ENCODE data around the gene C17orf75. TPM values are rescaled to one million over a fixed set of nuclear protein-coding genes. Genes with fewer than 3 reads are reported as not detected.

C17orf75 gene
- total and polyA plus RNA-seq, 10 of the 15 experiments (the other 5 are each of a cell fraction or from before 2014, with no cell fraction given): 21.7 to 53.0 (median 27.3) TPM

DNA sequence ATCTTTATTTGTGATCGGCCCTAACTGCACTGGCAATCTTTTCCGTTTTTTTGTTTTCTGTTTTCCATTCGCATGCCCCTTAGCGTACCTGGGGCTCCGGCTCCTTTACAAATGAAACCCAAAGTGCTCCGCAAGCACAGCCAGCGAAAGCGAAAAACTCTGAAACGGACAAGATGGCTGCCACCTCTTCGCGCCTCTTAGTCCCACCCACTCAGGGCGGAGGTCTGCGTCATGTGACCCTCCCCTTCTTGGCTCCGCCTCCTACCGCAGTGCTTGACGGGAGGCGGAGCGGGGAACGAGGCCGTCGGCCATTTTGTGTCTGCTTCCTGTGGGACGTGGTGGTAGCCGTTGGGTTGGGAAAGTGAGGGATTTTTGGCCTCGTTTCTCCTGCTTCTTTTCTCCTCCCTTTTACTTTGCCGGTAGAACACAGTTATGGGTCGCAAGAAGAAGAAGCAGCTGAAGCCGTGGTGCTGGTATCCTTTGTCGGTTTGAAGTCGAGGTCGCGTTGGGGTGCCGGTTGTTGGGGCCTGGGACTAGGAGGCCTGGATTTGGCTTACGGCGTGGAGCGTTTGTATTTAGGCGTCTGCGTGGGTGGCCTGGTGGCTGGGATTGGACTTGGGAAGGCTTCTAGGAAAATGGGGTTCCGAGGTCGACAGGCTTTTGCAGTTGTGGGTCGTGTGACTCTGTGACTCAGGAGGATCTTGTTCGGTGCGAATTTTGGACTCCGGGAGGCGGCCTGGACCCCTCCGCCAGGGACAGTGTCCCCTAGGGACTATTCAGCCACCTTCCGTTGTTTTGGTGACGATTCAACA lies 8.1 kb upstream of the C17orf75 start, which contains the start of gene ZNF207 (continued):
- no peak for TF ChIP-seq FOXM1 (IDR thresholded peaks at IDR 0.05; ENCODE audit: low read depth, low read length)
- TF ChIP-seq, protein P1, sequence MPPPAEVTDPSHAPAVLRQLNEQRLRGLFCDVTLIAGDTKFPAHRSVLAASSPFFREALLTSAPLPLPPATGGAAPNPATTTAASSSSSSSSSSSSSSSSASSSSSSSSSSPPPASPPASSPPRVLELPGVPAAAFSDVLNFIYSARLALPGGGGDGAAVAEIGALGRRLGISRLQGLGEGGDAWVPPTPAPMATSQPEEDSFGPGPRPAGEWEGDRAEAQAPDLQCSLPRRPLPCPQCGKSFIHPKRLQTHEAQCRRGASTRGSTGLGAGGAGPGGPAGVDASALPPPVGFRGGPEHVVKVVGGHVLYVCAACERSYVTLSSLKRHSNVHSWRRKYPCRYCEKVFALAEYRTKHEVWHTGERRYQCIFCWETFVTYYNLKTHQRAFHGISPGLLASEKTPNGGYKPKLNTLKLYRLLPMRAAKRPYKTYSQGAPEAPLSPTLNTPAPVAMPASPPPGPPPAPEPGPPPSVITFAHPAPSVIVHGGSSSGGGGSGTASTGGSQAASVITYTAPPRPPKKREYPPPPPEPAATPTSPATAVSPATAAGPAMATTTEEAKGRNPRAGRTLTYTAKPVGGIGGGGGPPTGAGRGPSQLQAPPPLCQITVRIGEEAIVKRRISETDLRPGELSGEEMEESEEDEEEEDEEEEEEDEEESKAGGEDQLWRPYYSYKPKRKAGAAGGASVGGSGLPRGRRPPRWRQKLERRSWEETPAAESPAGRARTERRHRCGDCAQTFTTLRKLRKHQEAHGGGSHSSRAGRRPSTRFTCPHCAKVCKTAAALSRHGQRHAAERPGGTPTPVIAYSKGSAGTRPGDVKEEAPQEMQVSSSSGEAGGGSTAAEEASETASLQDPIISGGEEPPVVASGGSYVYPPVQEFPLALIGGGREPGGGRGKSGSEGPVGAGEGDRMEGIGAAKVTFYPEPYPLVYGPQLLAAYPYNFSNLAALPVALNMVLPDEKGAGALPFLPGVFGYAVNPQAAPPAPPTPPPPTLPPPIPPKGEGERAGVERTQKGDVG (CRISPR knock-in tag; IDR thresholded peaks at IDR 0.05): no peak
- TF ChIP-seq SPI1 (IDR thresholded peaks at IDR 0.05; ENCODE audit: borderline replicate concordance, insufficient read depth, low read depth, low read length): no peak
- no peak for TF ChIP-seq NFXL1 (IDR thresholded peaks at IDR 0.05; ENCODE audit: borderline replicate concordance)
- TF ChIP-seq NFYB (IDR thresholded peaks at IDR 0.05; ENCODE audit: insufficient read depth, low read depth, low read length): 0 out of 2 replicates have a peak, but pooled peaks have one; percentile 43
- TF ChIP-seq ZNF384 (IDR thresholded peaks at IDR 0.05; ENCODE audit: borderline replicate concordance, low read depth, low read length): no peak
- TF ChIP-seq KLF5 (IDR thresholded peaks at IDR 0.05; ENCODE audit: partially characterized antibody): no peak
- peak; percentile 81 to 82 for TF ChIP-seq IKZF2 (IDR thresholded peaks at IDR 0.05)
- 0 out of 3 replicates have a peak, but pooled peaks of 1 of the 2 experiments have one; percentile 41 for TF ChIP-seq EGR1 (IDR thresholded peaks at IDR 0.05; ENCODE audit: borderline replicate concordance in 1 of 2, low read depth in 2 of 2, low read length in 2 of 2)
- peak; percentile 98 for TF ChIP-seq YY1 (IDR thresholded peaks at IDR 0.05; ENCODE audit: low read depth, low read length)
- TF ChIP-seq YBX1 (IDR thresholded peaks at IDR 0.05): no peak
- TF ChIP-seq STAT1 (conservative IDR thresholded peaks at IDR 0.05): peak; percentile 36; the same call in 1 of the 2 replicates
- no peak for TF ChIP-seq RFX5 (IDR thresholded peaks at IDR 0.05; ENCODE audit: low read depth, low read length)
- TF ChIP-seq TCF7 (IDR thresholded peaks at IDR 0.05; ENCODE audit: borderline replicate concordance): no peak
- no peak for TF ChIP-seq SREBF1 (IDR thresholded peaks at IDR 0.05; ENCODE audit: low read length)
- peak; percentile 98 for TF ChIP-seq PML (IDR thresholded peaks at IDR 0.05; ENCODE audit: low read length)
- TF ChIP-seq CBFB (IDR thresholded peaks at IDR 0.05; ENCODE audit: low read depth): peak; percentile 82
- TF ChIP-seq, protein P2, sequence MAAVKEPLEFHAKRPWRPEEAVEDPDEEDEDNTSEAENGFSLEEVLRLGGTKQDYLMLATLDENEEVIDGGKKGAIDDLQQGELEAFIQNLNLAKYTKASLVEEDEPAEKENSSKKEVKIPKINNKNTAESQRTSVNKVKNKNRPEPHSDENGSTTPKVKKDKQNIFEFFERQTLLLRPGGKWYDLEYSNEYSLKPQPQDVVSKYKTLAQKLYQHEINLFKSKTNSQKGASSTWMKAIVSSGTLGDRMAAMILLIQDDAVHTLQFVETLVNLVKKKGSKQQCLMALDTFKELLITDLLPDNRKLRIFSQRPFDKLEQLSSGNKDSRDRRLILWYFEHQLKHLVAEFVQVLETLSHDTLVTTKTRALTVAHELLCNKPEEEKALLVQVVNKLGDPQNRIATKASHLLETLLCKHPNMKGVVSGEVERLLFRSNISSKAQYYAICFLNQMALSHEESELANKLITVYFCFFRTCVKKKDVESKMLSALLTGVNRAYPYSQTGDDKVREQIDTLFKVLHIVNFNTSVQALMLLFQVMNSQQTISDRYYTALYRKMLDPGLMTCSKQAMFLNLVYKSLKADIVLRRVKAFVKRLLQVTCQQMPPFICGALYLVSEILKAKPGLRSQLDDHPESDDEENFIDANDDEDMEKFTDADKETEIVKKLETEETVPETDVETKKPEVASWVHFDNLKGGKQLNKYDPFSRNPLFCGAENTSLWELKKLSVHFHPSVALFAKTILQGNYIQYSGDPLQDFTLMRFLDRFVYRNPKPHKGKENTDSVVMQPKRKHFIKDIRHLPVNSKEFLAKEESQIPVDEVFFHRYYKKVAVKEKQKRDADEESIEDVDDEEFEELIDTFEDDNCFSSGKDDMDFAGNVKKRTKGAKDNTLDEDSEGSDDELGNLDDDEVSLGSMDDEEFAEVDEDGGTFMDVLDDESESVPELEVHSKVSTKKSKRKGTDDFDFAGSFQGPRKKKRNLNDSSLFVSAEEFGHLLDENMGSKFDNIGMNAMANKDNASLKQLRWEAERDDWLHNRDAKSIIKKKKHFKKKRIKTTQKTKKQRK (IDR thresholded peaks at IDR 0.05; ENCODE audit: low read depth, low read length): no peak
- peak; percentile 81 for TF ChIP-seq IKZF1 (conservative IDR thresholded peaks at IDR 0.05)
- TF ChIP-seq ZNF24 (IDR thresholded peaks at IDR 0.05): no peak
- TF ChIP-seq, protein P3, sequence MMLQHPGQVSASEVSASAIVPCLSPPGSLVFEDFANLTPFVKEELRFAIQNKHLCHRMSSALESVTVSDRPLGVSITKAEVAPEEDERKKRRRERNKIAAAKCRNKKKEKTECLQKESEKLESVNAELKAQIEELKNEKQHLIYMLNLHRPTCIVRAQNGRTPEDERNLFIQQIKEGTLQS (IDR thresholded peaks at IDR 0.05; ENCODE audit: borderline replicate concordance, extremely low read depth, low read depth, low read length): peak; percentile 68; the same call in 1 of the 2 replicates
- TF ChIP-seq ATF7 (IDR thresholded peaks at IDR 0.05; ENCODE audit: low read depth): 0 out of 2 replicates have a peak, but pooled peaks have one; percentile 26
- TF ChIP-seq JUND (IDR thresholded peaks at IDR 0.05; ENCODE audit: low read depth, low read length): no peak
- TF ChIP-seq ZSCAN29 (IDR thresholded peaks at IDR 0.05): no peak
- no peak for TF ChIP-seq ZZZ3 (IDR thresholded peaks at IDR 0.05; ENCODE audit: control insufficient read depth, insufficient read length, low read depth)
